Activated naive CD4-positive, alpha-beta T cell treated with anti-CD3 and anti-CD28 coated beads, Interleukin-2, amount 50 U/mL, for 72 hours (primary cell): ENCODE results near the gene CACNA1D. TPM values are rescaled to one million over a fixed set of nuclear protein-coding genes. Genes with fewer than 3 reads are reported as not detected.
A peak's percentile ranks its signal among the peaks of the same experiment; 100 is the strongest.

ENCODE experiments used
- ATAC-seq, 2 donors: fragments of 150-1000 bp; cut with Tn5 transposase; 2 replicates each; pipeline ENCODE4 v1.10.0; 2021; ENCODE audit warnings: mild to moderate bottlenecking in 2 of 2, moderate library complexity in 2 of 2
- DNase-seq, 2 donors: peaks; one replicate each; pipeline ENCODE4 v3.0.0; 2021 to 2022; ENCODE audit warnings: low spot score in 2 of 2
- H3K27ac Mint-ChIP-seq, 2 donors: one replicate each; pipeline ENCODE4 v1.8.0; 2022; ENCODE audit warnings: mild to moderate bottlenecking in 2 of 2, mixed read lengths in 2 of 2
- H3K36me3 Mint-ChIP-seq, 2 donors: one replicate each; pipeline ENCODE4 v1.8.0; 2022; ENCODE audit warnings: mixed read lengths in 2 of 2
- H3K9me3 Mint-ChIP-seq, 2 donors: one replicate each; pipeline ENCODE4 v1.8.0; 2022; ENCODE audit warnings: mixed read lengths in 2 of 2
- total RNA-seq, 2 donors: library from RNA; stranded (reverse); gene quantifications; one replicate each; pipeline ENCODE4 v1.2.3, GENCODE V29; 2022

Gene CACNA1D
- total RNA-seq, 2 donors from 2014 or later = 0.10 TPM; not detected in 1

DNA sequence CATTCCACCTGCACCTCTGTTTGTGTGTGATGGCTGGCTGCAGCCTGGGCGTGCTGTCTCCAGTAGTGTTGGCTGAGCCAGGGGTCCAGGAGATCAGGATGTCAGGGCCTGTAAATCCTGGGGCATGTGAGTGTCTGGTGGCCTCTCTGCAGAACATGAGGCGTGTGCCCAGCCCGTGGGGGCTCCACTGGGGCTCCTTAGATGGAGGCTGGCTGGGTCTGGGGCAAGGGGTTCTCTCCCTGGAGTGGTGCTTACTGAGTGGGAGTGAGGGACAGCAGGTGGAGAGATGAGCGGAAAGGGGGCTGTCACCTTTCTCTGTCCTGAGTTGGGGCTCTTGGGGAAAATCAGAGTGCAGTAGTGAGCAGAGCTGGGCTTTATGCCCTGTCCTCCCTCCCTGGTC is 199.6 kb downstream of the CACNA1D start:
- Mint-ChIP-seq H3K9me3 (no peaks in the 10 kb centered on the region), H3K27ac (no peak overlapping the region), H3K36me3 (no peaks in the 10 kb centered on the region)
- no peak for DNase-seq
- ATAC-seq = no peak

DNA sequence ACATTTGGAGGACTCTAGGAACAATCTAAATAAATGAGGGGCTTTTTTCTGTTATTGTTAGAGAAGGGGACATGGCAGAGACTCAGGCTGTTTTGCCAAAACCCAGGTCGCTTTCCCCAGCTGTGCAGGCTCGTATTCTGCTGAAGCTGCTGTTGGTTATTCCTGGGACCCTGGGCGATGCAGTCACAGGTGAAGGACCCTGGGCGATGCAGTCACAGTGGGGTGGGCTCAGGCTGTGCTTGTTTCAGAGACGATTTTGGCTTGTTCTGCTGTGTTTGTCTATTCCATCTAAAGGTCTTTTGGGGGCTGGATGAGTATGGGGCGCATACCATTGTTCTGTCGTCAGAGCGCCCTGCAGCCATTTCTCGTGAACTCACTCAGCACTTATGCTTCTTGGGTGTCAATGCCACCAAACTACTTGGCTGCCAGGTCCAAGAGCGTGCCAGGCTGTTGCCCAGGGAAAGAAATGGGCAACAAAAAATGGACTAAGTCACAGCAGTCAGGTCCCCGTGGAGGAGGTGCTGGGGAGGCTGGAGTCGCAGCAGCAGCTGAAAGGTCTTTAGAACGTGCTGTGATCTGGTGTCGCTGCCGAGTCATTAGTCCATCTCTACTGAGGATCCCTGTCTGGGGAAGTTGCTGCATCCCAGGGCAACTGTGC is 200.4 kb downstream of the CACNA1D start:
- DNase-seq (no peak), ATAC-seq (no peak)
- no peak overlapping the region for H3K27ac Mint-ChIP-seq

DNA sequence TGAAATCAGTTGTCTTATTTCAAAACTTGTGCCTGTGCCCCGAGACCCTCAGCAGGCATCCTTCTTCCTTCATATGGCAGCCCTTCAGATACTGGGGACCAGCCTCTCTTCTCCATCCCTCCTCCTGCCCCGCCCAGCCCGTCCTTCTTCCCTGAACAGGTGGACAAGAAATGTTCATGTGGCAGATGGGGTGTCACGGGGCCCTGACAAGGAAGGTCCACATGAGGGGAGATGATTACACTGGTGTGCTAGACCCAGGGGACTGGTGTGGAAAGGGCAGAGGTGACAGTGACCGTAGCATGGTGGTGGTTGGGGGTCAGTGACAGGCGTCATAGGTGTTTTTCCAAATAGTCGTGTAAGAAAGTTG is 200.9 kb downstream of the CACNA1D start:
- DNase-seq (no peak), ATAC-seq (no peak)
- H3K36me3 Mint-ChIP-seq = no peaks in the 10 kb centered on the region
- no peaks in the 10 kb centered on the region for H3K9me3 Mint-ChIP-seq
- no peak overlapping the region for H3K27ac Mint-ChIP-seq

More for the DNA sequence above, 200.4 kb downstream of the CACNA1D start:
- Mint-ChIP-seq H3K36me3 (no peaks in the 10 kb centered on the region), H3K9me3 (no peaks in the 10 kb centered on the region)

DNA sequence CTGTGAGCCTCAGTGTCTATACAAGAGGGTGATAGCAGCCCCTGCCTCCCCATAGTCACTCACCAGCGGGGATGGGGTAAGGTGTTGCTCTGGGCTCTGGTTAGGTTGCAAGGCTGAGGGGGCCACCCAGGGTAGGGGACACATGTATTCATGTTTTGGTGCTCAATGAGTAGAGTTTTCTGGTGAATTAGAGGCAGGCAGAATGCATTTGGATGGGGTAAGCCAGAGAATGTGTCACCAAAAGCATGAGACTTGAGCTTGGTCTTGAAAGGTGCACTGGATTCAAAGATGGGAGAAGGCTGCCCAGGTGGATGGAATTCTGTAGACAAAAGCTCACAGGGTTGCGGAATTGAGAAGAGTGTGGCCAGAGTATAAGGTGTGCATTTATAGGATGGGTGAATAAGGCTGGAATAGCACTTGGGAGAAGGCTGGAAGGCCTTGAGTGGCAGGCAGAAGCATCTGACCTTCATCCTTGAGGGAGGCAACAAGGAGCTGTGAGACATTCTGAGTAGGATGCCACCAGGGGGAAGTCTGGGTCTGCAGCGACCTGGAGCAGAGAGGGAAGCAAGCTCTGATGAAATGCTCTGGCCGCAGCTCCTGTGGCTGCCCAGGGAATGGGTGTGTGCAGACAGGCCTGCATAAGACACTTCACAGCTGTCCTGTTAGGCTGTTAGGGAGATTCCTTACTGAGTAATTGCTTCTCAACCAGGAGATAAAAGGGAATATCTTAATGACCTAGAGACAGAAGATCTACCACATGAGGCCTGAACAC is 202.2 kb downstream of the CACNA1D start:
- Mint-ChIP-seq H3K9me3 (no peaks in the 10 kb centered on the region), H3K27ac (no peak overlapping the region), H3K36me3 (no peaks in the 10 kb centered on the region)
- no peak for ATAC-seq
- no peak for DNase-seq

DNA sequence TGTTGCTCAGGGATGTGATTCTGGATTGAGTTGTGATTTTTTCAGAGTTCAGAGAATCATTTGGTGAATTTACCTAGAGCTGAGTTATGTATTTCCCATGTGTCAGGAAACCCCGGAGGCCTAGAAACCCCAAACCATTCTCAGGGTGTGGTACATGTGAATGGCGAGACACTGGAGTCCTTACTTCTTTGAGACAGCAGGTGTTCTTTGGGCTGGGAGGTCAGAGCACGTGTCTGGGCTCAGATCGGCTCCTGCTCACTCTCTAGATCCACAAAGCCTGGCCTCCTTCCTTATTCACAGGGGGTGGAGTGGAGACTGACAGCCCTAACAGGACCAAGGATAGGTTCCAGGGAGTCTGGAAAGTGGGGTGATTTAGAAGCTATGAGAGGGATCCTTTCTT is 206.0 kb downstream of the CACNA1D start:
- ATAC-seq (no peak), DNase-seq (no peak)
- H3K36me3 Mint-ChIP-seq = no peaks in the 10 kb centered on the region
- H3K27ac Mint-ChIP-seq = no peak overlapping the region
- no peaks in the 10 kb centered on the region for H3K9me3 Mint-ChIP-seq

DNA sequence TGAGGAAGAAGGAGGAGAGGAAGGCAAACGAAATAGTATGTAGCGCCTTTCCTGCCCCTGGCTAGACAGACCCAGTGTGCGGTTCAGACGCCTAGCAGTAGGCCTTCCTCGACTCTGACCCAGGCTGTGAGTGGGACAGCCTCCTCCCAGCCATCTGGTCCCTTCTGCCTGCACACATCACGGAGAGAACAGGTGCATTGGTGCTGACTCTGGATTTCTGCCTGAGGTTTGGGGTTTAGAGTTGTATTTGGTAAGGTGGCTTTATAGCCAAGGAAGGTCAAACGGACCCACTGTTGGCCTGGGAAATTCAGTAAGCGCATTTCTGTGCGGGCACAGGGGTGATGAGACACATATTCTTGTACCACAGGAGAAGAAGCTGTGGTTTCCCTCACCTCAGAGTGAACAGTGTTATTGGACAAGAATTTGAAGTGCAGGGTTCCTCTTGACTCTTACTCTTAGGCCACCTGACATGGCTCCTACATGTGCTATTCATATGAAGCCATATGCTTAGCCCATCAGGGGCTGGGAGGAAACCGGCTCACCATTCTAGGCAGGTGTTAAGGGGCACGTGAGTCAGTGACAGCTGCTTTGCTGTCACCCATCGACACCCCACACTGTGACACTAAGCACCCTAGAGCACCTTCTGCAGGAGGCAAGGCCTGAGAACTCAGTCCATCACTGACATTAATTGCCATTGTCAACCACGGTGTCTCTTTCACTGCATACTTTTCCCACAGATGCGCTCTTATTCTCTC is 208.5 kb downstream of the CACNA1D start:
- H3K36me3 Mint-ChIP-seq = no peaks in the 10 kb centered on the region
- H3K27ac Mint-ChIP-seq = peak overlapping the region in 1 of 2 donors; percentile 82
- no peak for ATAC-seq
- no peaks in the 10 kb centered on the region for H3K9me3 Mint-ChIP-seq
- no peak for DNase-seq

DNA sequence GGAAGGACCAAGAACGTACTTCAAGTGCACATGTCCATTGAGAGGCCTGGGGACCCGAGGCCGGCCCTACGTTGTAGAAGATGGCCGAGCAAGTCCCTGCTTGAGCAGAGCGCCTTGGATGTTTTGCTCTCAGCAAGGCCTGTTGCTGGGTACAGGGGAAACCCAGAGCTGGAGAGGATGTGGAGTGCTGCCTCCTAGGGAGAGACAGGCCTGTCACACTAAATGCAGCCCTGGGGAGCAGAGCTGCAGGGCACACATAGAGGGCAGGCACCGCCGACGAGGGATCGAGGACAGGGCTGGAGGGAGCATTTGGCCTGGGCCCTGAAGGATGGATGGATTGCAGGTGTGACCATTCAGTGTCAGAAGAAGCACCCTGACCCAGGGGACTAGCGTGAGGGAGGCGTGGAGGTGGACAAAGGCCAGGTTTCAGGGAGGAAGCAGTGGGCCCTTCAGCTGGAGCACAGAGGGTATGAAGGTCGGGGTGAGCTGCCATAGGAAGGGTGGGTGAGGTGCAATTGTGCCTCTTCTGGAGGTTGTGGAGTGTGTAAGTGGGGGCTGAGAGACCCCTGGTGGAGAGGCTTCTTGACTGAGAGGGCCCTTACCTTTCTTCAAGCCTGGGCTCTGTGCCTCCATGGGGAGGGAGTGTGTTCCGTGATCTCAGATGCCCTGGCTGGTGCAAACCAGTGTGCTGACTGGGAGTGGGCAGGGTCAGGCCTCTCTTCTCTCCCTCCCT is 209.4 kb downstream of the CACNA1D start:
- ATAC-seq = no peak
- Mint-ChIP-seq H3K9me3 (no peaks in the 10 kb centered on the region), H3K36me3 (no peaks in the 10 kb centered on the region), H3K27ac (peak overlapping the region in 1 of 2 donors; percentile 82)
- no peak for DNase-seq

DNA sequence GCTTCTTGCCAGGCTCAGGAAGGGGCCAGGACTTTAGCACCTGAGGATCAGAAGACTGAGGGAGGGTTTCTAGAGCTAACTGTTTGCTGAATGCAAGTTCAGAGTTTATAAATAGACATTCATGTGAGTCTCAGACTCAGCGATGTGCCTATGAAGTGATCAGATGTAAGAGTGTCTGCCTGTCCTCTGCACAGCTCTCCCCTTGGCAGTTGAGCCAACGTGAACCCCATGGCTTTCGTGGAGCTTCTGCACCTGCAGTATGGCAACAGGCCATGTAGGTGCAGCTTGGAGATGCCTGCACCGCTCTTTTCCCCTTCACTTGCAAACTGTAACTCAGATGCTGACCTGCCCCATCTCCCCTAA is 209.9 kb downstream of the CACNA1D start:
- Mint-ChIP-seq H3K36me3 (no peaks in the 10 kb centered on the region), H3K9me3 (no peaks in the 10 kb centered on the region), H3K27ac (no peak overlapping the region)
- no peak for ATAC-seq
- DNase-seq = no peak

DNA sequence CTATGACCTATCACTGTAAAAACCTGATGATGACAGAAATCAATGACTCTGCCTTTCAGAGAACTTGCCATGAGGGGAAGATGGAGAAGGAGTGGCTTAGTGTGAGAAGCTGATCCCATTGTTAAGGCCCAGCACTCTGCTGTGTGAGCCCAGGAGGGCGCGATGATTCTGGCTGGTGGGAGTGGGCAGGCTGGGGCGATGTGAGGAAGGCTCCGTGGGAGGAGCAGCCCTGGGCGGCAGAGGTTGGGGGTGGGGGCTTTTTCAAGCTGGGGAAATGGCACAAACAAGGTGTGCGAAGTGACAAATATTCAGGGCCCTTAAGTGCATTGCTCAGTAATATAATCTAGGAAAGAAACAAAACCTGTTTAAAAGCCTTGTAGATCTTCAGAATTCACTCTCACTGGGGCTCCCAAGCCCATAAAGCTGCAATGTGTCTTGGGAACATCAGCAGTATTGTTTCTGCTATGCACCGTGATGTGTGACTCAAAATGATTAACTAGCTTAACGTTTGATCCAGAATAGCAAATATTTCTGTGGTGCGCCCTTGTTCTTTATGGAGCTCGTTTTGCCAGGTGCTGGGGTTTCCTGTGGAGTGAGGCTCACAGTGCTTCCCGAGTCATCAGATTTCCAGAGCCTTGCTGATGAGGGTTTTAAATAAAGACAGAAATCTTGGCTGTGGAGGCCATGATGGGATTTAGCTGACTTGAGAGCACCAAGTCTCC is 210.8 kb downstream of the CACNA1D start:
- no peaks in the 10 kb centered on the region for H3K9me3 Mint-ChIP-seq
- DNase-seq (no peak), ATAC-seq (no peak)
- H3K27ac Mint-ChIP-seq = peak overlapping the region in 1 of 2 donors; percentile 20
- H3K36me3 Mint-ChIP-seq = no peaks in the 10 kb centered on the region

DNA sequence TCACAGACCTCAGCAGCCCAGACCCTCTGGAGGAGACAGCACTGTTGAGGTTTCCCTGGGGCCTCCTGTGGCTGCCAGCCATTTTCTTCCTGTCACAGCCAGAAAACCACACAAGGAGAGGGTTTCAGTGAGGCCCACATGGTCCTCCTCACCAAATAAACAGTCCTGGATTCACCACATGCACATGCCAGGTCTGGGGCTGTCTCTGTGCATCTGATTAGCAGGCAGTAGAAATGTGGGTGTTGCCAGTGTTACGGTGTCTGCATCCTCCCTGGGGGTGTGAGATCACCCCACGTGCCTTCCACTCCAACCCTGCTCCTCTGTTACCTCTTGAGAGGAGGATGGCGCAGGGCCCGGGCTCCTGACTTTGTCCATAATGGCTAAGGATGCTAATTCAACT is 211.4 kb downstream of the CACNA1D start:
- Mint-ChIP-seq H3K27ac (no peak overlapping the region), H3K36me3 (no peaks in the 10 kb centered on the region), H3K9me3 (no peaks in the 10 kb centered on the region)
- ATAC-seq = no peak
- no peak for DNase-seq

DNA sequence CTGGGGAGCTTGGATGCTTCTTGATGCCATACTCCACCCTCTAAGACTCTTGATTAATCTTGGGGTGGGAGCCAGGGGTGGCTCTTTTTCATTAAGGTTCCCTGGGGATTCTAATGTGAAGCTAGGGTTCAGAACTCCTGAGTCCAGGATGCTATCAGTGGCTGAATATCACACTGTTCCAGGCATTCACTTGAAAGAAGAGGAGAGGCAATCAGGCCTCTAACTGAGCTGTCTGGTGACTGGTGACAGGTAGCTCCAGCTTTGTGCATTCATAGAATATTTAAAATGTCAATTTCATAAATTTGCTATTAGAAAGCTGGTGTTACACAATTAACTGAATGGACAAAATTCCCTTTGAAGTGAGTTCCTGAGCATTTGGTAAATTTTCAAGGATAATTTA is 212.8 kb downstream of the CACNA1D start:
- Mint-ChIP-seq H3K36me3 (no peaks in the 10 kb centered on the region), H3K27ac (no peak overlapping the region), H3K9me3 (no peaks in the 10 kb centered on the region)
- DNase-seq (no peak), ATAC-seq (no peak)

DNA sequence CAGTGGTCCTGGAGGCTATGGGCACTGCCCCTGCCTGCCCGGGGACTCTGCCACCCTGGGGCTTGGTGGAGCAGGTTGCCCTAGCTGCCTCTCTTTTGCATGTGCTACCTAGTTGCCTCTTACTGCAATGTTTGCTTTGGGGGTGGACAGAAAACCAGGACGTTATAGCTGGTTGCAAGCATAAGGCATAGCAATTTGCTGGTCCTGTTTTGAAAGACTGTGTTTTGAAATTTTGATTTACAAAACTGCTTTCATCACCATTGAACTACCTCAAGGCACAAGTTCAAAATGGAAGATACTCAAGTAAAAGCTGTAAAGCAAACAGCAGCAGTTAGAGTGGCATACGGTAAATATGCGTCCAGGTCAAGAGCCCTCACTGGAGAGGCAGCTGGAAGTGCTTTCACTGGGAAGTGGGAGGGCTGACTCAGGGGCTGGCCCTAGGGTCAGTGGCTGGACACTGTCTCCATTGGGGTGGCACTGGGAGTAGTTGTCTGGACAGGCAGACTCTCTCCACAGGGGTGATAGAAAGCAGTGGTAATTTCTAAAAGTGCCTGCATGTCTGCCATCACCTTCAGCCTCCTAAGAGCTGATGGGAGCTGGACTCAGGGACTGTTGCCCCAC is 213.7 kb downstream of the CACNA1D start:
- ATAC-seq = no peak
- no peaks in the 10 kb centered on the region for H3K9me3 Mint-ChIP-seq
- H3K36me3 Mint-ChIP-seq = no peaks in the 10 kb centered on the region
- H3K27ac Mint-ChIP-seq = no peak overlapping the region
- no peak for DNase-seq

DNA sequence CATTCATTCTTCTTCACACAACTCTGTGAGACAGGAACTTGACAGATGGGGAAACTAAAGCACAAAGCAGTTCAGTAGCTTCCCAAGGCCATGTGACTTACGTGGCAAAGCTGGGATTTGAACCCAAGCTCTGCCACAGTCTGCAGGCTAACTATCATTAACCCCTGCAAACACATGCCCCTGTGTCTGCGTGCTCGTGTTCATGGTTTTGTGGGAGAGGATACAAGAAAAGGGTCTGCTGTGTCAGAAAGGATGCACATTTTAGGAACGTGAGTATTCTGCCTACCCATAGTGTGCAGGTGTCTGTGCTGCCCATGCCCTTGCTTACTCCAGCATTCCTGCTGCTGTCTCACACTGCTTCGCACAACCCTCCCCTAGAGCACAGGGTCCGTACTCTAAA is 214.8 kb downstream of the CACNA1D start:
- Mint-ChIP-seq H3K9me3 (no peaks in the 10 kb centered on the region), H3K36me3 (no peaks in the 10 kb centered on the region), H3K27ac (no peak overlapping the region)
- DNase-seq (no peak), ATAC-seq (no peak)

DNA sequence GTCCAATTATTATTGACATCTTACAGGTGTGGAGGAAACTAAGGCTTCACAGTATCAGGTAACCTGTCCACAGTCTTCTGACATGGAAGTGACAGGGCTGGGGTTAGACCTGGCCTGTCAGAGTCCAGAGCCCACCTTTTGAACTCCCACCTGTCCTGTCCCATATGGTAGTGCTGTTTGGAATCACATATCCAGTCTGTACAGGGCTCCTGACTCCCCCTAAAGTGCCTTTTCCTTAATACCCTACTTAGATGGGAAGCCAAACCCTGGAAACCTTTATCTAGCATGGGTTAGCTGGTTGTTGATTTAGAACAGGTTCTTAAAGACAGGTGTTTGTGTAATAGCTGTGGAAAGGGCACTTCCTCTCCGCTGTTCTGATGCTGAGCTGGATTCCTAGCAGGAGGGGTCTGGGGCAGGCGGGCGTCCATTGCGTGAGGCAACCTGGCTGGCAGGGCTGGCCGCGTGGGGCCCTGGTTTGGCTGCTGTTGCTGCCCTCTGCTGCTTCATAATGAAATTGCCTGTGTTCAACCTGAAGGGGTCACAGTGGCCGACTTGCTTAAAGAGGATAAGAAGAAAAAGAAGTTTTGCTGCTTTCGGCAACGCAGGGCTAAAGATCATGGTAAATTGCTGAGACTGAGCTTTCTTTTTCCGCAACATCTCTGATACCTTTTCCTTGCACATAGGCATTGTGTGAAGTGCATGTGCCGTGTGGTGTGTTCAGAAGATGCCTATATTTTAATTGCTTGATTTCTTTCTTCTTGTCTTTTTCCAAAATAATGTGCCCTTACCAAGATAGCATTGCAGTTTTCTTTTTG is 215.7 kb downstream of the CACNA1D start:
- Mint-ChIP-seq H3K36me3 (no peaks in the 10 kb centered on the region), H3K27ac (no peak overlapping the region), H3K9me3 (no peaks in the 10 kb centered on the region)
- ATAC-seq (peak; percentile 68 to 82), DNase-seq (peak in 1 of 2 donors; percentile 65)

DNA sequence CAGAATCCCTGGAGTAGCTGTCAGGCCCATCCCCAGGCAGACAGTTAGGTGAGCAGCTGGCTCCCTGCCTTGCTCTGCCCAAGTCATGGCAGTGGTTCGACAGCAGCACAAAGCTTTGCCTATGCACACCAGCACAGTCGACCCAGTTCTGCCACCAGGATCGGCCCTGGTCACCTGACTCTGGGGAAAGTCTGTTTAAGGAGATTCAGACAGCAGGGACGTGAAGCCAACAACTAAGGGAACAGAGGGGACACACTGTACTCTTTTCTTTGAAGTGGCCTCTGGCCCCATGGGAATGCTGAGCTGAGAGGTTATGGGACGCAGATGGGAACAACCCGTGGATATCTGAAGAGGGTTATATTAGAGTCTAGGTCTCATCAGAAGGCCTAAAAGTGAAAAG is 217.0 kb downstream of the CACNA1D start:
- no peak overlapping the region for H3K27ac Mint-ChIP-seq

More for the DNA sequence above, 217.0 kb downstream of the CACNA1D start:
- Mint-ChIP-seq H3K9me3 (no peaks in the 10 kb centered on the region), H3K36me3 (no peaks in the 10 kb centered on the region)
- ATAC-seq (no peak), DNase-seq (no peak)
